ENCODE results near the gene XG.
"Not testable (repeated sequence)": the region's sequence is repeated elsewhere in the genome, so short reads cannot be mapped to it uniquely, and the experiment has no call there.

The XG gene

GRCh38 chrX:2767631-2768455 is 16.0 kb downstream of the XG start:
- H3K4me3 ChIP-seq (ENCODE audit: low read depth, low read length): no peak overlapping the region
- no peak for DNase-seq (ENCODE audit: low read depth)
- TF ChIP-seq CTCF (IDR thresholded peaks at IDR 0.05; ENCODE audit: control insufficient read depth, extremely low read depth, insufficient read depth): no peak

- TF ChIP-seq CTCF (IDR thresholded peaks at IDR 0.05; ENCODE audit: control insufficient read depth, extremely low read depth, insufficient read depth): no peak
- no peak overlapping the region for H3K4me3 ChIP-seq (ENCODE audit: low read depth, low read length)
- no peak for DNase-seq (ENCODE audit: low read depth)
Observed at GRCh38 chrX:2769615-2770014, 17.8 kb downstream of the XG start.

- H3K4me3 ChIP-seq (ENCODE audit: low read depth, low read length); DNase-seq (ENCODE audit: low read depth): not testable (repeated sequence)
Observed at GRCh38 chrX:2773166-2774055, 21.6 kb downstream of the XG start.

GRCh38 chrX:2774057-2774456 is 22.2 kb downstream of the XG start:
- no peak overlapping the region for H3K4me3 ChIP-seq (ENCODE audit: low read depth, low read length)
- no peak for DNase-seq (ENCODE audit: low read depth)
- TF ChIP-seq CTCF (IDR thresholded peaks at IDR 0.05; ENCODE audit: control insufficient read depth, extremely low read depth, insufficient read depth): no peak

GRCh38 chrX:2774776-2775175 is 22.9 kb downstream of the XG start:
- no peak for TF ChIP-seq CTCF (IDR thresholded peaks at IDR 0.05; ENCODE audit: control insufficient read depth, extremely low read depth, insufficient read depth)
- no peak overlapping the region for H3K4me3 ChIP-seq (ENCODE audit: low read depth, low read length)
- no peak for DNase-seq (ENCODE audit: low read depth)

GRCh38 chrX:2780472-2781225 is 28.8 kb downstream of the XG start:
- H3K4me3 ChIP-seq (ENCODE audit: low read depth, low read length); DNase-seq (ENCODE audit: low read depth): not testable (repeated sequence)

- DNase-seq (ENCODE audit: low read depth): no peak
- no peak overlapping the region for H3K4me3 ChIP-seq (ENCODE audit: low read depth, low read length)
- TF ChIP-seq CTCF (IDR thresholded peaks at IDR 0.05; ENCODE audit: control insufficient read depth, extremely low read depth, insufficient read depth): no peak
Observed at GRCh38 chrX:2781226-2781571, 29.4 kb downstream of the XG start.
